Testis (tissue), 3 donors: ENCODE data around the gene BCL2L11. TPM values are rescaled to one million over a fixed set of nuclear protein-coding genes. Genes with fewer than 3 reads are reported as not detected.

Source experiments
- DNase-seq: peaks from one replicate; pipeline ENCODE4 v3.0.0-alpha.2; 2019
- H3K27ac ChIP-seq, 2 donors: fragments of 200-600 bp; sonication (generic); one replicate each; pipeline ENCODE4 v1.5.1; 2019
- H3K27me3 ChIP-seq: fragments of 200-600 bp; sonication (generic); one replicate; pipeline ENCODE4 v1.5.1; 2019
- H3K36me3 ChIP-seq: fragments of 200-600 bp; sonication (generic); one replicate; pipeline ENCODE4 v1.5.1; 2017; ENCODE audit warnings: low read depth; ENCODE audit errors: missing control alignments
- H3K4me1 ChIP-seq: fragments of 200-600 bp; sonication (generic); one replicate; pipeline ENCODE4 v1.5.1; 2019
- H3K4me3 ChIP-seq, 2 donors: fragments of 200-600 bp; sonication (generic); one replicate each; pipeline ENCODE4 v1.5.1; 2017 to 2019
- H3K9me3 ChIP-seq: fragments of 200-600 bp; sonication (generic); one replicate; pipeline ENCODE4 v1.5.1; 2017
- POLR2A ChIP-seq: fragments of 450-650 bp; IDR thresholded peaks from one replicate; pipeline ENCODE4 v1.6.1; 2017; ENCODE audit warnings: antibody characterized with exemption, mild to moderate bottlenecking, moderate library complexity
- WGBS, 2 donors: methylation state at CpG; one replicate each; pipeline ENCODE4 v1.1.5; 2018; 5-methylcytosine and 5-hydroxymethylcytosine counted together
- intact Hi-C: fragments of 100-400 bp; cut with DNase I; formaldehyde crosslinking; loops from one replicate; pipeline ENCODE4 v1.15.1; 2023; ENCODE audit warnings: low total_unique reads
- polyA plus RNA-seq: library from polyadenylated mRNA; stranded (reverse); fragments of 350-450 nt; fragmentation: Illumina TruSeq; extraction: RNeasy Lipid Tissue Mini Kit (QIAGEN cat#74804); gene quantifications from one replicate; pipeline ENCODE4 v1.2.3, GENCODE V29; 2014; ENCODE audit warnings: low read depth, low replicate concordance; ENCODE audit not compliant: insufficient read depth
- total RNA-seq, 2 donors: library from RNA; depleted of rRNA; stranded (reverse); fragments of >200 nt; gene quantifications; one replicate each; pipeline ENCODE4 v1.2.3, GENCODE V29; 2016
- TF ChIP-seq, protein P1 (sequence below), 3 experiments: fragments of 450-650 bp in 2 of 3; fragments of 200-600 bp in 1 of 3; sonication (generic) in 1 of 3; IDR thresholded peaks; one replicate each; pipeline ENCODE4 v1.5.1; 2016 to 2019; ENCODE audit warnings: antibody characterized with exemption in 3 of 3, mild to moderate bottlenecking in 2 of 3, moderate library complexity in 1 of 3

The BCL2L11 gene
- total and polyA plus RNA-seq, 3 donors from 2014 or later = 26.4 to 41.7 (median 29.3) TPM

DNA sequence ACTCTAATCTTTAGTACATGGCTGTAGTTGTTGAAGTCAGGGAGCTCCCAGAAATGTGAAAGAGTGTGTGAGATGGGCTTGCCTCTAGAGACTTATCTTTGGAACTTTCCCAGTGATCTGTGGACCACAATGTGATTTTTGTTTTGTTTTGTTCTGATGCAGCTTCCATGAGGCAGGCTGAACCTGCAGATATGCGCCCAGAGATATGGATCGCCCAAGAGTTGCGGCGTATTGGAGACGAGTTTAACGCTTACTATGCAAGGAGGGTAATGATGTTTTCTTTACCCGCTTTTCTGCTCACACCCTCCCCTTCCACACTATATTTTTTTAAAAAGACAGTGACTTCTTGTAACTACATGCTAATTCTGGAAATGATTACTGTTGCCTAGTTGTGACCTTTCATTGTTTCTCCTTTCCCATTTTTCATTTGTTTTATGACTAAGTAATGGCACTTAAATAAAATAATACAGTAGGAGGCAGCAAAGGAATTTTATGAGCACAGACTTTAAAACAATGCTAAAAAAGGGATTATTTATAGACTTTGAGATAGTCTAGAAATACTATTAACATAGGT lies 29.3 kb downstream of the BCL2L11 start:
- Histone ChIP-seq H3K27ac (no peak overlapping the region), H3K9me3 (no peaks in the 10 kb centered on the region), H3K27me3 (no peaks in the 10 kb centered on the region), H3K36me3 (no peaks in the 10 kb centered on the region), H3K4me3 (no peak overlapping the region), H3K4me1 (no peaks in the 10 kb centered on the region)
- WGBS, 2 donors = 84 to 90% methylated on average over 7 of the region's 7 CpGs
- TF ChIP-seq, protein P1, sequence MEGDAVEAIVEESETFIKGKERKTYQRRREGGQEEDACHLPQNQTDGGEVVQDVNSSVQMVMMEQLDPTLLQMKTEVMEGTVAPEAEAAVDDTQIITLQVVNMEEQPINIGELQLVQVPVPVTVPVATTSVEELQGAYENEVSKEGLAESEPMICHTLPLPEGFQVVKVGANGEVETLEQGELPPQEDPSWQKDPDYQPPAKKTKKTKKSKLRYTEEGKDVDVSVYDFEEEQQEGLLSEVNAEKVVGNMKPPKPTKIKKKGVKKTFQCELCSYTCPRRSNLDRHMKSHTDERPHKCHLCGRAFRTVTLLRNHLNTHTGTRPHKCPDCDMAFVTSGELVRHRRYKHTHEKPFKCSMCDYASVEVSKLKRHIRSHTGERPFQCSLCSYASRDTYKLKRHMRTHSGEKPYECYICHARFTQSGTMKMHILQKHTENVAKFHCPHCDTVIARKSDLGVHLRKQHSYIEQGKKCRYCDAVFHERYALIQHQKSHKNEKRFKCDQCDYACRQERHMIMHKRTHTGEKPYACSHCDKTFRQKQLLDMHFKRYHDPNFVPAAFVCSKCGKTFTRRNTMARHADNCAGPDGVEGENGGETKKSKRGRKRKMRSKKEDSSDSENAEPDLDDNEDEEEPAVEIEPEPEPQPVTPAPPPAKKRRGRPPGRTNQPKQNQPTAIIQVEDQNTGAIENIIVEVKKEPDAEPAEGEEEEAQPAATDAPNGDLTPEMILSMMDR (IDR thresholded peaks at IDR 0.05) = no peak
- no peak for TF ChIP-seq POLR2A
- no peak for DNase-seq
- intact Hi-C loops = no loop called here

DNA sequence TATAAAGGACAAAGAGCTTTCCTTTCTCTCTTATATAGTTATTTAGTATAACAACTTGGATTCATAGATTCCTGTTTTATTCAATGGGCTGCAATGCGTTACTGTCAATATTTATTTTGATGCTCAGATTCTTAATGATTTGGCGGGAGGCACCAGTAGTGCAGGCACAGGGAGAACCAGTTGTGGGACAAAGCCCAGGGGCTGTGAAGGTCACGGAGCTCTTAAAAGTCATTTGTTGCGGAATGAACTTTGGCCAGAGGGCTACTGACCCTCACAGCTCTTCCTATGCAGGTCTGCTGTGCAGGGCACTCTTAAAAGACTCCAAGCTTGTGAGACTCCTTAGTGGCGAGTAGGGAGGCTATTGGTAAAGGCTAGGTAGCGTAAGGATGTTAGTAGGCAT lies 34.0 kb downstream of the BCL2L11 start:
- 60 to 97% methylated on average over 6 of the region's 6 CpGs for WGBS, 2 donors
- intact Hi-C loops = no loop called here
- Histone ChIP-seq H3K4me1 (no peaks in the 10 kb centered on the region), H3K27ac (no peak overlapping the region), H3K36me3 (no peaks in the 10 kb centered on the region), H3K9me3 (no peaks in the 10 kb centered on the region), H3K27me3 (no peaks in the 10 kb centered on the region), H3K4me3 (no peak overlapping the region)
- TF ChIP-seq, protein P1 (IDR thresholded peaks at IDR 0.05) = no peak
- no peak for TF ChIP-seq POLR2A
- DNase-seq = no peak

DNA sequence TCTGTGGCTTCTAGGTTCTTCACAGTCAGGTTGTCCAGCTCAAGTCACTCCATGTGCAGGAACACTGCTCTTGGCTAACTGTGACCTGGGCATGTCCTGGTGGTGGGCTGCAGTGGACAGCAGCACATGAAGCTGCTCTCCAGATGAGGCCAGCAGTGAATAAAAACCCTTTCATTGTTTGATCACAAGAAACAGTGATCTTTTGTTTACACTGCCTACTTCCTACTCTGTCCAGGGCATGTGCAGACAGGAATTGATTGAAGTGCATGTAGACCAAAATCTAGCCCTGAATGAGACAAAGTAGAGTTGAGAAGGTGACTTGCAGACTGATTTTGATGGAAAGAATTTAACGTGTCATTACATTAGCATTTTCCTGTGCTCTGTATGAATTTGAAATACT lies 34.9 kb downstream of the BCL2L11 start:
- no peak for TF ChIP-seq POLR2A
- TF ChIP-seq, protein P1 (IDR thresholded peaks at IDR 0.05) = no peak
- Histone ChIP-seq H3K36me3 (no peaks in the 10 kb centered on the region), H3K4me3 (no peak overlapping the region), H3K4me1 (no peaks in the 10 kb centered on the region), H3K27me3 (no peaks in the 10 kb centered on the region), H3K27ac (no peak overlapping the region), H3K9me3 (no peaks in the 10 kb centered on the region)
- DNase-seq = no peak
- intact Hi-C loops = no loop called here
- WGBS, 2 donors = 81 to 82% methylated on average over 1 of the region's 1 CpG

DNA sequence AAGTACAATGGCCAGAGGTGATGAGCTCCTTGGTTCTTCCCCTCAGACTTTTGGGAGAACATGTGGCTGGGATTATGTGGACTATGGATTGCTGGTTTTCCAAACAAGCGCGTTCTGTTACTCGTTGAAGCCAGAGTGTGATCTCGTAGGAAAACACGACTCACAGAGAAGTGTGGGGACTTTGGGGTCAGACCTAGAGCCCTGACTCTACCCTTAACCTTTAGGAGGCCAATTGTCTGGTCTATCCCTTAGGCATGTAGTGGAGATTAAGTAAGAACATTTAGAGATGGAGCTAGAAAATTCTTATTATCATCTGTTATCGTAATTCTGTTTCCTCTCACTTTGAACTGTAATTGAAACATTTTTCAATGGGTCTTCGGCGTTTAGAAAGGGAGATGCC lies 35.8 kb downstream of the BCL2L11 start:
- Histone ChIP-seq H3K27me3 (no peaks in the 10 kb centered on the region), H3K4me3 (no peak overlapping the region), H3K9me3 (no peaks in the 10 kb centered on the region), H3K4me1 (no peaks in the 10 kb centered on the region), H3K27ac (no peak overlapping the region), H3K36me3 (no peaks in the 10 kb centered on the region)
- 87 to 88% methylated on average over 8 of the region's 8 CpGs for WGBS, 2 donors
- no peak for DNase-seq
- no peak for TF ChIP-seq POLR2A
- TF ChIP-seq, protein P1 (IDR thresholded peaks at IDR 0.05) = no peak
- intact Hi-C loops = no loop called here

DNA sequence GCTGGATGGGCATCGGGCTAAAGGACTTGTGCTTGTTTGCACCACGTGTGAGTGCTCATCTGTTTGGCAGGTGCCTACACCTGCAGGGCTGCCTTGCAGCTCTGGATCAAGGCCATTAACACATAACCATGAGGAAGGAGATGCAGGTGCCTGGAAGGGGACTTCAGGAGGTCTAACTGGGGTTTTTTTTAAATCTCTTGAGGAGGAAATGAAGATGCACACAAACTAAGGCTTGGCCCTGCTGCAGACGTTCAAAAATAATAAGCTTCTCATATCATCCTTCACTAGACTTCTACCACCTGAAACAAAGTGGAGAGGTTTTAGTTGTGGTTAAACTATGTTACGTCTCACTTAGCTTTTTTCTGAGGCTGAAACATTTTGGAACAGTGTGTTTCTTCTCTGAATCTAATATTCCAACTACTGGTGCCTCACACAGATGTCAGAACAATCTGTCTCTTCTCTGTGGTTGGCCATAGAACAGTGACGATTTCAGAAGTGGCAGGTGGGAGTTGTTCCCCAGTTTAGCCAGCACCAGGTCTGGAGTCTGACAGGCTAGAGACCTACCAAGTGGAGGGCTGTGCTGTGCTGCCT lies 36.5 kb downstream of the BCL2L11 start:
- DNase-seq = no peak
- no peaks in the 10 kb centered on the region for H3K27me3 ChIP-seq
- intact Hi-C loops = no loop called here
- no peaks in the 10 kb centered on the region for H3K4me1 ChIP-seq
- no peak overlapping the region for H3K4me3 ChIP-seq
- no peak overlapping the region for H3K27ac ChIP-seq
- 81 to 84% methylated on average over 5 of the region's 5 CpGs for whole genome bisulfite sequencing, 2 donors
- no peaks in the 10 kb centered on the region for H3K9me3 ChIP-seq
- TF ChIP-seq POLR2A = no peak
- TF ChIP-seq, protein P1 (IDR thresholded peaks at IDR 0.05) = no peak
- H3K36me3 ChIP-seq = no peaks in the 10 kb centered on the region
